ENCODE data around the gene ADRB2.

GRCh38 chr5:148855249-148856008 lies 29.0 kb downstream of the ADRB2 start:
- TF ChIP-seq HOXD1 (CRISPR knock-in tag; IDR thresholded peaks at IDR 0.05), result no peak
- TF ChIP-seq CBFB (CRISPR knock-in tag; IDR thresholded peaks at IDR 0.05), result no peak
- TF ChIP-seq GTF2F1 (IDR thresholded peaks at IDR 0.05; ENCODE audit: low read length), result no peak
- no peak for TF ChIP-seq RAD21 (CRISPR knock-in tag; IDR thresholded peaks at IDR 0.05)
- no peak for TF ChIP-seq POLR2A (IDR thresholded peaks at IDR 0.05; ENCODE audit: insufficient read depth in 1 of 2, low read depth in 2 of 2, low read length in 2 of 2)
- no peak for TF ChIP-seq BRCA1 (CRISPR knock-in tag; IDR thresholded peaks at IDR 0.05)
- TF ChIP-seq MIER3 (CRISPR knock-in tag; IDR thresholded peaks at IDR 0.05; ENCODE audit: borderline replicate concordance), result no peak
- no peak for TF ChIP-seq TBL1XR1 (IDR thresholded peaks at IDR 0.05; ENCODE audit: borderline replicate concordance, low read length, partially characterized antibody)
- TF ChIP-seq, protein P1, sequence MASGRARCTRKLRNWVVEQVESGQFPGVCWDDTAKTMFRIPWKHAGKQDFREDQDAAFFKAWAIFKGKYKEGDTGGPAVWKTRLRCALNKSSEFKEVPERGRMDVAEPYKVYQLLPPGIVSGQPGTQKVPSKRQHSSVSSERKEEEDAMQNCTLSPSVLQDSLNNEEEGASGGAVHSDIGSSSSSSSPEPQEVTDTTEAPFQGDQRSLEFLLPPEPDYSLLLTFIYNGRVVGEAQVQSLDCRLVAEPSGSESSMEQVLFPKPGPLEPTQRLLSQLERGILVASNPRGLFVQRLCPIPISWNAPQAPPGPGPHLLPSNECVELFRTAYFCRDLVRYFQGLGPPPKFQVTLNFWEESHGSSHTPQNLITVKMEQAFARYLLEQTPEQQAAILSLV (CRISPR knock-in tag; IDR thresholded peaks at IDR 0.05; ENCODE audit: borderline replicate concordance), result no peak
- no peak for TF ChIP-seq ELF4 (CRISPR knock-in tag; IDR thresholded peaks at IDR 0.05; ENCODE audit: borderline replicate concordance)
- no peak for TF ChIP-seq ZBTB7A (CRISPR knock-in tag; IDR thresholded peaks at IDR 0.05)
- no peak for TF ChIP-seq GPN1 (CRISPR knock-in tag; IDR thresholded peaks at IDR 0.05; ENCODE audit: borderline replicate concordance)
- no peak for TF ChIP-seq KDM5A (IDR thresholded peaks at IDR 0.05; ENCODE audit: borderline replicate concordance, low read length)
- no peak for TF ChIP-seq KAT7 (CRISPR knock-in tag; IDR thresholded peaks at IDR 0.05; ENCODE audit: borderline replicate concordance)

Measured in HepG2 (cell line).